ENCODE results near the gene LY6G5C. TPM values are rescaled to one million over a fixed set of nuclear protein-coding genes. Genes with fewer than 3 reads are reported as not detected.

Gene LY6G5C
- polyA plus RNA-seq, 1 donor (not counting 4 experiments of a cell fraction or from before 2014, with no cell fraction given), result 0.58 TPM

DNA sequence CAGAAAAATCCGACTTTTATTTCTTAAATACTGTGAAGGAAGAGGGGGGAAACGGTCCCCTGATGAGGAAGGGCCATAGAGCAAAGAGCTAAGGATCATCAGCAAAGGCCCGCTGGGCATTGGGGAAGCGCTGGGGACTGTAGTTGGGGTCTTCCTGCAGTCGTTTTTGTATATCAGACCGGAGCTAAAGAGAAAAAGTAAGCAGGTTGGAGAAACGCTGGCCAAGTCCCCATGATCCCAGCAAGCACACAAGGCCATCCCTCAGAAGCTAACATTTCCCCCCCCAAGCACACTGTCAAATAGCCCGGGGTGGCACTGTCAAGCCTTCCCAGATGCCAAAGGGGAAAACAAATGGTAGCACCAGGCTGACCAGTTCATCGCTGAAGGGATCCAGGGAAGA lies 41.8 kb downstream of the LY6G5C start:
- Histone ChIP-seq H3K4me2 (ENCODE audit: control insufficient read depth, extremely low read depth, insufficient read depth, low read depth, low read length) (no peak overlapping the region), H3K4me1 (ENCODE audit: control insufficient read depth, extremely low read depth, insufficient read depth, low read length) (no peaks in the 10 kb centered on the region), H3K9ac (ENCODE audit: control insufficient read depth, extremely low read depth, insufficient read depth, low read length) (no peak overlapping the region), H3K4me3 (ENCODE audit: control insufficient read depth in 2 of 3, extremely low read depth in 1 of 3, insufficient read depth in 2 of 3, low read depth in 1 of 3, low read length in 3 of 3) (no peak overlapping the region), H3K27me3 (ENCODE audit: control insufficient read depth, extremely low read depth, insufficient read depth, low read length) (no peaks in the 10 kb centered on the region), H3K9me3 (ENCODE audit: control insufficient read depth, low read depth, low read length) (no peaks in the 10 kb centered on the region), H3K27ac (ENCODE audit: control insufficient read depth, insufficient read depth, low read length) (no peak overlapping the region), H3K79me2 (ENCODE audit: control insufficient read depth, insufficient read depth, low read length) (no peaks in the 10 kb centered on the region), H3K36me3 (ENCODE audit: control insufficient read depth in 2 of 2, extremely low read depth in 1 of 2, insufficient read depth in 2 of 2, low read length in 2 of 2) (peaks cover 57 to 59% of the 10 kb centered on the region in 2 experiments), H3K9me1 (ENCODE audit: control insufficient read depth, extremely low read depth, insufficient read depth, low read length) (no peaks in the 10 kb centered on the region), H2AFZ (ENCODE audit: control insufficient read depth, low read length) (no peak overlapping the region), H4K20me1 (ENCODE audit: control insufficient read depth, extremely low read depth, insufficient read depth, low read length) (no peaks in the 10 kb centered on the region)
- DNase-seq (ENCODE audit: low read depth, low spot score) (no peak), FAIRE-seq (no peak)
- dilution Hi-C loops (cut with MboI; ENCODE audit: extremely low pct_ligation_motif_present, low sequenced_read_pairs), result no loop called here
- no peak for TF ChIP-seq EZH2 (IDR thresholded peaks at IDR 0.05; ENCODE audit: low read length)
- TF ChIP-seq, protein P1, sequence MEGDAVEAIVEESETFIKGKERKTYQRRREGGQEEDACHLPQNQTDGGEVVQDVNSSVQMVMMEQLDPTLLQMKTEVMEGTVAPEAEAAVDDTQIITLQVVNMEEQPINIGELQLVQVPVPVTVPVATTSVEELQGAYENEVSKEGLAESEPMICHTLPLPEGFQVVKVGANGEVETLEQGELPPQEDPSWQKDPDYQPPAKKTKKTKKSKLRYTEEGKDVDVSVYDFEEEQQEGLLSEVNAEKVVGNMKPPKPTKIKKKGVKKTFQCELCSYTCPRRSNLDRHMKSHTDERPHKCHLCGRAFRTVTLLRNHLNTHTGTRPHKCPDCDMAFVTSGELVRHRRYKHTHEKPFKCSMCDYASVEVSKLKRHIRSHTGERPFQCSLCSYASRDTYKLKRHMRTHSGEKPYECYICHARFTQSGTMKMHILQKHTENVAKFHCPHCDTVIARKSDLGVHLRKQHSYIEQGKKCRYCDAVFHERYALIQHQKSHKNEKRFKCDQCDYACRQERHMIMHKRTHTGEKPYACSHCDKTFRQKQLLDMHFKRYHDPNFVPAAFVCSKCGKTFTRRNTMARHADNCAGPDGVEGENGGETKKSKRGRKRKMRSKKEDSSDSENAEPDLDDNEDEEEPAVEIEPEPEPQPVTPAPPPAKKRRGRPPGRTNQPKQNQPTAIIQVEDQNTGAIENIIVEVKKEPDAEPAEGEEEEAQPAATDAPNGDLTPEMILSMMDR (optimal IDR thresholded peaks at IDR 0.05 in 1 of 3, IDR thresholded peaks at IDR 0.05 in 1 of 3, conservative IDR thresholded peaks at IDR 0.05 in 1 of 3; ENCODE audit: extremely low read depth in 1 of 3, insufficient read depth in 2 of 3, low read length in 3 of 3), result no peak

DNA sequence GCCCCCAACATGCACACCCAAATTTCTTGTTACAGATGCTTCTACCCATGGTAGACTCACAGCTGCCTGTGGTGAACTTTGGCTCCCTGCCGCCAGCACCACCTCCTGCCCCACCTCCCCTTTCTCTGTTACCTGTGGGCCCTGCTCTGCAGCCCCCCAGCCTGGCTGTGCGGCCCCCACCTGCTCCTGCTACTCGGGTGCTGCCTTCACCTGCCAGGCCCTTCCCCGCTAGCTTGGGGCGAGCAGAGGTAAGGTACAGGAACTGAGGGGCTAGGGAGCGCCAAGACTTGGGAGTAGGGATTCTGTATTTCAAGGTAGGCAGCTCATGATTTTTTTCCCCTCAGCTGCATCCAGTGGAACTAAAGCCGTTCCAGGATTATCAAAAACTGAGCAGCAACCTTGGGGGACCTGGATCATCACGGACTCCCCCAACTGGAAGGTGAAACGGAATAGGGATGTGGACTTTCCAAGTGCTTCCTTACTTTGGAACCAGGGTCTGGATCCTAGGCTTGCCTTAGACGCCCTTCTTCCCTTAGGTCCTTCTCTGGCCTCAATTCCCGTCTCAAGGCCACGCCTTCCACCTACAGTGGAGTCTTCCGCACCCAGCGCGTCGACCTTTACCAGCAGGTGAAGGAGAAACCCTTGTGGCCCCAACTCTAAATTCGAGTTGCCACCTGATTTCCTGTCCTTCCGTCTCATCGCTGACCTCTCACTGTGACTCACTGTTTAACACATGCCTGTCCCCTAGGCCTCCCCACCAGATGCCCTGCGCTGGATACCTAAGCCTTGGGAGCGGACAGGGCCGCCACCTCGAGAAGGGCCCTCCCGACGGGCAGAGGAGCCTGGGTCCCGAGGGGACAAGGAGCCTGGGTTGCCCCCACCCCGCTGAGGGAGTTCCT lies 43.9 kb downstream of the LY6G5C start:
- H3K9ac ChIP-seq (ENCODE audit: control insufficient read depth, extremely low read depth, insufficient read depth, low read length), result no peak overlapping the region
- H3K4me3 ChIP-seq (ENCODE audit: control insufficient read depth in 2 of 3, extremely low read depth in 1 of 3, insufficient read depth in 2 of 3, low read depth in 1 of 3, low read length in 3 of 3), result no peak overlapping the region
- no peaks in the 10 kb centered on the region for H3K4me1 ChIP-seq (ENCODE audit: control insufficient read depth, extremely low read depth, insufficient read depth, low read length)
- H3K9me3 ChIP-seq (ENCODE audit: control insufficient read depth, low read depth, low read length), result no peaks in the 10 kb centered on the region
- TF ChIP-seq EZH2 (IDR thresholded peaks at IDR 0.05; ENCODE audit: low read length), result no peak
- TF ChIP-seq, protein P1 (optimal IDR thresholded peaks at IDR 0.05 in 1 of 3, IDR thresholded peaks at IDR 0.05 in 1 of 3, conservative IDR thresholded peaks at IDR 0.05 in 1 of 3; ENCODE audit: extremely low read depth in 1 of 3, insufficient read depth in 2 of 3, low read length in 3 of 3), result no peak
- DNase-seq (ENCODE audit: low read depth, low spot score) (no peak), FAIRE-seq (no peak)
- H3K27ac ChIP-seq (ENCODE audit: control insufficient read depth, insufficient read depth, low read length), result no peak overlapping the region
- peaks cover 64 to 66% of the 10 kb centered on the region in 2 experiments for H3K36me3 ChIP-seq (ENCODE audit: control insufficient read depth in 2 of 2, extremely low read depth in 1 of 2, insufficient read depth in 2 of 2, low read length in 2 of 2)
- no peak overlapping the region for H3K4me2 ChIP-seq (ENCODE audit: control insufficient read depth, extremely low read depth, insufficient read depth, low read depth, low read length)
- H3K79me2 ChIP-seq (ENCODE audit: control insufficient read depth, insufficient read depth, low read length), result peaks cover 14% of the 10 kb centered on the region
- H3K27me3 ChIP-seq (ENCODE audit: control insufficient read depth, extremely low read depth, insufficient read depth, low read length), result no peaks in the 10 kb centered on the region
- peaks cover 7% of the 10 kb centered on the region for H4K20me1 ChIP-seq (ENCODE audit: control insufficient read depth, extremely low read depth, insufficient read depth, low read length)
- no peaks in the 10 kb centered on the region for H3K9me1 ChIP-seq (ENCODE audit: control insufficient read depth, extremely low read depth, insufficient read depth, low read length)
- dilution Hi-C loops (cut with MboI; ENCODE audit: extremely low pct_ligation_motif_present, low sequenced_read_pairs), result no loop called here
- no peak overlapping the region for H2AFZ ChIP-seq (ENCODE audit: control insufficient read depth, low read length)

Data from keratinocyte (primary cell).